Tibial artery (tissue), 4 donors: ENCODE data around the gene CDYL2.
"Not testable (repeated sequence)": the region's sequence is repeated elsewhere in the genome, so short reads cannot be mapped to it uniquely, and the experiment has no call there.

Source experiments
- DNase-seq, 2 donors: peaks; one replicate each; pipeline ENCODE4 v3.0.0-alpha.2; 2019
- H3K27ac ChIP-seq, 2 donors: fragments of 200-600 bp; sonication (generic) in 1 of 2; 1 replicate in 1 of 2; 2 replicates in 1 of 2; pipeline ENCODE4 v1.5.1; 2018 to 2019; ENCODE audit warnings: mild to moderate bottlenecking in 1 of 2
- H3K27me3 ChIP-seq, 2 donors: fragments of 200-600 bp; sonication (generic) in 1 of 2; one replicate each; pipeline versions ENCODE4 v1.5.1 to v1.6.0; 2016 to 2019
- H3K36me3 ChIP-seq, 3 donors: fragments of 200-600 bp; sonication (generic) in 2 of 3; one replicate each; pipeline ENCODE4 v1.5.1; 2016 to 2019; ENCODE audit warnings: mild to moderate bottlenecking in 2 of 3
- H3K4me1 ChIP-seq, 4 donors: fragments of 200-600 bp; sonication (generic) in 2 of 4; 1 replicate in 3 of 4; 2 replicates in 1 of 4; pipeline ENCODE4 v1.5.1; 2016 to 2019
- H3K4me3 ChIP-seq, 2 donors: fragments of 200-600 bp; sonication (generic) in 1 of 2; 1 replicate in 1 of 2; 2 replicates in 1 of 2; pipeline ENCODE4 v1.5.1; 2018 to 2019; ENCODE audit warnings: mild to moderate bottlenecking in 2 of 2
- H3K9me3 ChIP-seq, 3 donors: fragments of 200-600 bp; sonication (generic) in 1 of 3; one replicate each; pipeline ENCODE4 v1.5.1; 2016 to 2019
- intact Hi-C: fragments of 100-400 bp; cut with DNase I; formaldehyde crosslinking; loops from one replicate; pipeline ENCODE4 v1.15.0; 2023; ENCODE audit warnings: low total_unique reads
- TF ChIP-seq, protein P1 (sequence below), 2 experiments: fragments of 200-600 bp in 1 of 2; fragments of 450-650 bp in 1 of 2; IDR thresholded peaks; one replicate each; pipeline ENCODE4 v1.5.1; 2017 to 2019; ENCODE audit warnings: antibody characterized with exemption in 2 of 2, mild to moderate bottlenecking in 1 of 2, moderate library complexity in 1 of 2

Gene CDYL2

DNA sequence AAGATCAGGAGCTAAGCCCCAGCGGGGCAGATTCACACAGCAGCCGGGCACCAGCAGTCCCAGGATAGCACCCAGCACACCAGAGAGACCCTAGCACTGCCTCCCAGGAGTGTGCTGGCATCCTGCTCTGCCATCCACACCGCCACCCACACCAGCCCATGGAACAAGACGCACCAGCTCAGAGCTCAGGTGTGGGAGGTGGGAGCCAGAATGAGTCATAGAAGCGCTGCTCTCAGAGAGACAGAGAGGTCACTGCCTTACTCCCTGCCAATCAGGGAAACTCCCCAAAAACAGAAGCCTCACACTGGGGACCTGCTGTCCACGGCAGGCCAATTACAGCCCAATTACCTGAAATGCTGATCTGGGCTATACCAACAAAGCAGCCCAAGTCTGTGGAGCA is 64.9 kb downstream of the CDYL2 start:
- TF ChIP-seq, protein P1, sequence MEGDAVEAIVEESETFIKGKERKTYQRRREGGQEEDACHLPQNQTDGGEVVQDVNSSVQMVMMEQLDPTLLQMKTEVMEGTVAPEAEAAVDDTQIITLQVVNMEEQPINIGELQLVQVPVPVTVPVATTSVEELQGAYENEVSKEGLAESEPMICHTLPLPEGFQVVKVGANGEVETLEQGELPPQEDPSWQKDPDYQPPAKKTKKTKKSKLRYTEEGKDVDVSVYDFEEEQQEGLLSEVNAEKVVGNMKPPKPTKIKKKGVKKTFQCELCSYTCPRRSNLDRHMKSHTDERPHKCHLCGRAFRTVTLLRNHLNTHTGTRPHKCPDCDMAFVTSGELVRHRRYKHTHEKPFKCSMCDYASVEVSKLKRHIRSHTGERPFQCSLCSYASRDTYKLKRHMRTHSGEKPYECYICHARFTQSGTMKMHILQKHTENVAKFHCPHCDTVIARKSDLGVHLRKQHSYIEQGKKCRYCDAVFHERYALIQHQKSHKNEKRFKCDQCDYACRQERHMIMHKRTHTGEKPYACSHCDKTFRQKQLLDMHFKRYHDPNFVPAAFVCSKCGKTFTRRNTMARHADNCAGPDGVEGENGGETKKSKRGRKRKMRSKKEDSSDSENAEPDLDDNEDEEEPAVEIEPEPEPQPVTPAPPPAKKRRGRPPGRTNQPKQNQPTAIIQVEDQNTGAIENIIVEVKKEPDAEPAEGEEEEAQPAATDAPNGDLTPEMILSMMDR (IDR thresholded peaks at IDR 0.05), result no peak
- intact Hi-C loops, result no loop called here

DNA sequence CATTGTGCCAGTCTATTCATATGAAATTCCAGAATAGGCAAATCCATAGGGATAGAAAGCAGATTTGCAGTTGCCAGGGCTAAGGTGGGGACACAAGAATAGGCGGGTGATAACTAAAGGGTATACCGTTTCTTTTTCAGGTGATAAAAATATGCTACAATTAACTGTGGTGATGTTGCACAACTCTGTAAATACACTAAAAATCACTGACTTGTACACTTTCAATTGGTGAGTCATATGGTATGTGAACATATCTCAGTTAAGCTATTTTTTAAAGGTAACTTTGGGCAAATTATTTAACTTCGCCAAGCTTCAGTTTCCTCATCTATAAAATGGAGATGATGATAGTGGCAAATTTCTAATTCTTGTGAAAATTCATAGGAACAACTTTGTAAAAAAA is 65.9 kb downstream of the CDYL2 start:
- intact Hi-C loops, result no loop called here
- no peak for DNase-seq

More for the DNA sequence above, 64.9 kb downstream of the CDYL2 start:
- Histone ChIP-seq H3K9me3 (peaks cover 0 to 10% (median 6%) of the 10 kb centered on the region in 3 donors), H3K27ac (no peak overlapping the region), H3K36me3 (no peaks in the 10 kb centered on the region), H3K4me1 (no peaks in the 10 kb centered on the region), H3K27me3 (no peaks in the 10 kb centered on the region), H3K4me3 (no peak overlapping the region)
- DNase-seq, result no peak

DNA sequence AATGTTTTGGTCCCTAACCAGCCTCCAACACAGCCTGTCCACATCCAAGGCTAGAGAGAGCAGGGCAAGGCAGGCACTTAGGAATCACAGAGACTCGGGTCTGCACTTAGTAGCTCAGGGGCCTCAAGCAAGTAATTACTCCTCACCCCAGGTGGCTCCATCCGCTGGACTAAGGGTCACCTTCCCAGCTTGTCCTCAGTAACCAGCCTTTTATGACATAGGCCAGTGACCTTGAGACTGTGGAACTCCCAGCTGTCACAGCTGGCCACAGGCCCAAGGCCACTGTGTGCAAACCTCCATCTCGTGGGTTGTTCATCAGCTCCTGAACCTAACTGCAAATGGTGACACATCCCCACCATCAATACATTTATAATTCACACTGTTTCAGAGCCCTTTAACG is 68.6 kb downstream of the CDYL2 start:
- Histone ChIP-seq H3K27ac (no peak overlapping the region), H3K4me1 (no peaks in the 10 kb centered on the region), H3K36me3 (no peaks in the 10 kb centered on the region), H3K27me3 (no peaks in the 10 kb centered on the region), H3K9me3 (peaks cover 0 to 23% (median 10%) of the 10 kb centered on the region in 3 donors), H3K4me3 (no peak overlapping the region)
- no peak for DNase-seq
- TF ChIP-seq, protein P1 (IDR thresholded peaks at IDR 0.05), result no peak
- intact Hi-C loops, result no loop called here

More for the DNA sequence above, 65.9 kb downstream of the CDYL2 start:
- H3K4me1 ChIP-seq, result no peaks in the 10 kb centered on the region
- H3K27me3 ChIP-seq, result no peaks in the 10 kb centered on the region
- no peak overlapping the region for H3K4me3 ChIP-seq
- TF ChIP-seq, protein P1 (IDR thresholded peaks at IDR 0.05), result no peak
- peaks cover 0 to 10% (median 6%) of the 10 kb centered on the region in 3 donors for H3K9me3 ChIP-seq
- no peaks in the 10 kb centered on the region for H3K36me3 ChIP-seq
- no peak overlapping the region for H3K27ac ChIP-seq

DNA sequence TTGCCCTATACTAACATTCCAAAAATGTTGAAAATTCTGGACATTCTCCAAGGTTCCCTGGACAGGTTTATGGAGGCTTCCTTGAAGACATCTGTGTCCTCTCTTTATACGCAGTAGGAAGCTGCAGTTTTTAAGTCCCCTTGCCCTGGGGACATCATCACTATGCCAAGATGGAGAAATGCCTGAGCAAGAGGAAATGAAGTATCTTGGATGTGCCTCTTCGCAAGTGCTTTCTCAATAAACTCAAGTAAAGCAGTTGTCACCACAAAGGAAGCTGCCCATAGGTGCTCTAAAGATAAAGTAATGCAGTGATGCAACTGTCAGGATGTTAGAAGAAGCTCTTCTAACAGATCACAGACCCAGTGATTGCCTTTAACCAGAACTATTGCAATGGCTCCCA is 71.0 kb downstream of the CDYL2 start:
- peaks cover 0 to 17% (median 0%) of the 10 kb centered on the region in 3 donors for H3K9me3 ChIP-seq
- no peak overlapping the region for H3K4me3 ChIP-seq
- no peak for DNase-seq
- TF ChIP-seq, protein P1 (IDR thresholded peaks at IDR 0.05), result no peak
- intact Hi-C loops, result no loop called here
- no peaks in the 10 kb centered on the region for H3K4me1 ChIP-seq
- H3K27ac ChIP-seq, result no peak overlapping the region
- no peaks in the 10 kb centered on the region for H3K36me3 ChIP-seq
- no peaks in the 10 kb centered on the region for H3K27me3 ChIP-seq

DNA sequence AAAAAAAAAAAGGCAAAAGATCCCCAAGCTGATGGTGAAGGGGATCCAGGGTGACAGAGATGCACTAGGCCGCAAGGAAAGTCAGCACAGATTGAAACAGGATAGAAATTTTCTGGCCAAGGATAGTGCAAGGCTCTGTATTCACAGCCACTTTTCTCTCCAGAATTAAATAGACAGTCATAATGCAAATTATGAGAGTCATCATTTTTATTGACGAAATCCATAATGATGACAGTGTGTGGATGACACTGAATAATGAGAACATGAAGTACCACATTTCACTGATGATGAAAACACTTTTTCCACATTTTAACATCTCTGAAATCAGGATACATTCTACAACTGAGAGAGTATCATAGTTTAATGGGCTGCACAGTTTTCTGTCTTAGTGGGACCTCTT is 72.5 kb downstream of the CDYL2 start:
- no peaks in the 10 kb centered on the region for H3K27me3 ChIP-seq
- DNase-seq, result no peak
- no peak overlapping the region for H3K4me3 ChIP-seq
- intact Hi-C loops, result no loop called here
- H3K9me3 ChIP-seq, result peaks cover 0 to 17% (median 0%) of the 10 kb centered on the region in 3 donors
- no peak overlapping the region for H3K27ac ChIP-seq
- H3K36me3 ChIP-seq, result no peaks in the 10 kb centered on the region
- H3K4me1 ChIP-seq, result no peaks in the 10 kb centered on the region
- TF ChIP-seq, protein P1 (IDR thresholded peaks at IDR 0.05), result no peak

DNA sequence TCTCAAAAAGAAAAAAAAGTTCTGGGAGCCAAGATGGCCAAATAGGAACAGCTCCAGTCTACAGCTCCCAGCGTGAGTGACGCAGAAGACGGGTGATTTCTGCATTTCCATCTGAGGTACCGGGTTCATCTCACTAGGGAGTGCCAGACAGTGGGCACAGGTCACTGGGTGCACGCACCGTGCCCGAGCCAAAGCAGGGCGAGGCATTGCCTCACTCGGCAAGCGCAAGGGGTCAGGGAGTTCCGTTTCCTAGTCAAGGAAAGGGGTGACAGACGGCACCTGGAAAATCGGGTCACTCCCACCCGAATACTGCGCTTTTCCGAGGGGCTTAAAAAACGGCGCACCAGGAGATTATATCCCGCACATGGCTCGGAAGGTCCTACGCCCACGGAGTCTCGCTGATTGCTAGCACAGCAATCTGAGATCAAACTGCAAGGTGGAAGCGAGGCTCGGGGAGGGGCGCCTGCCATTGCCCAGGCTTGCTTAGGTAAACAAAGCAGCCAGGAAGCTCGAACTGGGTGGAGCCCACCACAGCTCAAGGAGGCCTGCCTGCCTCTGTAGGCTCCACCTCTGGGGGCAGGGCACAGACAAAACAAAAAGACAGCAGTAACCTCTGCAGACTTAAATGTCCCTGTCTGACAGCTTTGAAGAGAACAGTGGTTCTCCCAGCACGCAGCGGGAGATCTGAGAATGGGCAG is 77.2 kb downstream of the CDYL2 start:
- not testable (repeated sequence) for DNase-seq, H3K4me1 ChIP-seq

More for the DNA sequence above, 77.2 kb downstream of the CDYL2 start:
- H3K27me3 ChIP-seq, H3K4me3 ChIP-seq, H3K36me3 ChIP-seq, H3K27ac ChIP-seq, intact Hi-C loops: not testable (repeated sequence)
- H3K9me3 ChIP-seq, result peaks cover 3 to 25% (median 11%) of the 10 kb centered on the region in 3 donors
